Immature natural killer cell (primary cell): ENCODE data around the gene CUL1. TPM values are rescaled to one million over a fixed set of nuclear protein-coding genes. Genes with fewer than 3 reads are reported as not detected.
A peak's percentile ranks its signal among the peaks of the same experiment; 100 is the strongest.

ENCODE experiments used
- DNase-seq, 3 donors: peaks; one replicate each; pipeline ENCODE4 v3.0.0; 2022; ENCODE audit warnings: mixed read lengths in 1 of 3
- H3K27ac Mint-ChIP-seq, 6 donors: one replicate each; pipeline ENCODE4 v1.8.0; 2020; ENCODE audit warnings: mixed read lengths in 6 of 6, mild to moderate bottlenecking in 5 of 6, inconsistent platforms in 4 of 6, moderate library complexity in 3 of 6
- H3K27me3 Mint-ChIP-seq, 3 donors: one replicate each; pipeline ENCODE4 v1.8.0; 2020 to 2021; ENCODE audit warnings: low read depth in 3 of 3, mild to moderate bottlenecking in 3 of 3, mixed read lengths in 3 of 3, moderate library complexity in 3 of 3, inconsistent platforms in 1 of 3
- H3K36me3 Mint-ChIP-seq, 3 donors: one replicate each; pipeline ENCODE4 v1.8.0; 2020; ENCODE audit warnings: mixed read lengths in 3 of 3, inconsistent platforms in 2 of 3, mild to moderate bottlenecking in 2 of 3
- H3K4me1 Mint-ChIP-seq, 2 donors: one replicate each; pipeline ENCODE4 v1.8.0; 2020; ENCODE audit warnings: inconsistent platforms in 2 of 2, mild to moderate bottlenecking in 2 of 2, mixed read lengths in 2 of 2, moderate library complexity in 1 of 2
- H3K4me3 Mint-ChIP-seq, 5 donors: one replicate each; pipeline ENCODE4 v1.8.0; 2020; ENCODE audit warnings: mild to moderate bottlenecking in 5 of 5, mixed read lengths in 5 of 5, inconsistent platforms in 3 of 5, moderate library complexity in 3 of 5
- H3K9me3 Mint-ChIP-seq, 6 donors: one replicate each; pipeline ENCODE4 v1.8.0; 2020; ENCODE audit warnings: mild to moderate bottlenecking in 6 of 6, mixed read lengths in 6 of 6, inconsistent platforms in 4 of 6, moderate library complexity in 3 of 6
- polyA plus RNA-seq, 3 donors: library from polyadenylated mRNA; unstranded; fragments of 300-500 nt; fragmentation: Illumina TruSeq; gene quantifications; one replicate each; pipeline ENCODE4 v1.2.3, GENCODE V29; 2021

Gene CUL1
- polyA plus RNA-seq, 3 donors from 2014 or later: 31.7 to 67.9 (median 32.4) TPM

DNA sequence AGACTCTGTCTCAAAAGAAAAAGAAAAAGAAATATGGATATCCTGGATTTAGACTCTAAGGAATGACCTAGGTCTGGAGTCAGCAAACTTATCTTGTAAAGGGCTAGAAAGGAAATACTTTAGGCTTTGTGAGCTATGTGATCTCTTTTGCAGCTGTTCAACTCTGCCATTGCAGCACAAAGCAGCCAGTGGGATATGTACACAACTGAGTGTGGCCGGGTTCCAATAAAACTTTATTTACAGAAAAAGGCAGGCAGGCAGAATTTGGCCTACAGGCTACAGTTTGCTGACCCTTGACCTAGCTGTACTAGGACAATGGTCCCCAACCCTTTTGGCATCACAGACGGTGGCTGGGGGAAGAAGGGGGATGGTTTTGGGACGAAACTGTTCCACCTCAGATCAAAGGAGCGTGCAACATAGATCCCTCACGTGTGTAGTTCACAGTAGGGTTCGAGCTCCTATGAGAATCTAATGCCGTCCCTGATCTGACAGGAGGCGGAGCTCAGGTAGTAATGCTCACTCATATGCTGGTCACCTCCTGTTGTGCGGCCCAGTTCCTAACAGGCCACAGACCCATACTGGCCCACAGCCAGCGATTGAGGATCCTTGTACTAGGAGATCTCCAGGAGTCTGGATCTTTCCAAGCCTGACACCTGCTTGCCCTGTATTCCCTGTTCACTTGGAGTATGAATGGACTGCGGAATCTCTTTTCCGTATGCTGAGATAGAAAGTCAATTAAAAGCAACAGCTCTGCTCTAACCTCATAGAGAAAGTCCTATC is 63.0 kb downstream of the CUL1 start:
- DNase-seq: no peak
- no peaks in the 10 kb centered on the region for H3K4me1 Mint-ChIP-seq
- no peaks in the 10 kb centered on the region for H3K9me3 Mint-ChIP-seq
- H3K36me3 Mint-ChIP-seq: peaks cover 12 to 28% (median 14%) of the 10 kb centered on the region in 3 donors
- H3K4me3 Mint-ChIP-seq: no peak overlapping the region
- H3K27ac Mint-ChIP-seq: no peak overlapping the region
- H3K27me3 Mint-ChIP-seq: no peaks in the 10 kb centered on the region

DNA sequence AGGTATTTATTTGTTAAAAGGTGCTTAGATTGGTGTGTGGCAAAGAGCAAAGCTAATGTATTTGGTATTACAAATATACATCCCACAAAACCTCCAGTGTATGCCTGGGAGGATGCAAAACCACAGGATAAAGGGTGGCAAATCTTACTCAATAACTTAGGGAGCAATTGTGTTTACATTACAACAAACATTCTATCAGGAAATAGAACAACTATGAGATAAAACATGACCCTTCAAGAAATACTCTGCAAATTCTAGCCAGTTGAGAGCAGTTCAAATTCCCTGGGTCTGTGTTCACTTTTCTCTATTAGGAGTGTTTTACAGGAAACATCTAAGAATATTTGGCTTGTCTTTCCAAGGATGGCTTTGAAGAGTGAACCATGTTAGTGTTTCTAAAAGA is 64.9 kb downstream of the CUL1 start:
- H3K27me3 Mint-ChIP-seq: no peaks in the 10 kb centered on the region
- H3K36me3 Mint-ChIP-seq: peaks cover 4 to 29% (median 14%) of the 10 kb centered on the region in 3 donors
- peak overlapping the region in 1 of 6 donors; percentile 39 for H3K27ac Mint-ChIP-seq
- no peak for DNase-seq
- H3K9me3 Mint-ChIP-seq: no peaks in the 10 kb centered on the region
- no peak overlapping the region for H3K4me3 Mint-ChIP-seq
- H3K4me1 Mint-ChIP-seq: no peaks in the 10 kb centered on the region

DNA sequence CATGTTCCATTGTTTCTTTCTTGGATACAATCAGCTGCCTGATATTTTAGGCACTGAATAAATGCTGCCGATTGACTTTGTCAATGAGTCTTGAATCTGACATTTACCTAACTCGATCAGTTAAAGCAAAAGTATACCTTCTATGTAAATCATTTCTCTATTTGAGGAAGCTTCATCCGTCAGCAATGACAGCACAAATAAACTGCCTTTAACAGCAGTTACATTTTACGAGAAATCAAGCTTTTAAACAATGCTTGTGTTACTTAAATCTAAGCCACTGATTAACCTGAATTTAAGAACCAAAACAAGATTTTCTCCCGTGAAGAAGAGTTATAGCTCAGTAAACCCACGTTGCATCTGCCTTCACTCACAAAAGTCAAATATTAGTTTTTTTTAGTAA is 71.3 kb downstream of the CUL1 start:
- no peak overlapping the region for H3K27ac Mint-ChIP-seq

DNA sequence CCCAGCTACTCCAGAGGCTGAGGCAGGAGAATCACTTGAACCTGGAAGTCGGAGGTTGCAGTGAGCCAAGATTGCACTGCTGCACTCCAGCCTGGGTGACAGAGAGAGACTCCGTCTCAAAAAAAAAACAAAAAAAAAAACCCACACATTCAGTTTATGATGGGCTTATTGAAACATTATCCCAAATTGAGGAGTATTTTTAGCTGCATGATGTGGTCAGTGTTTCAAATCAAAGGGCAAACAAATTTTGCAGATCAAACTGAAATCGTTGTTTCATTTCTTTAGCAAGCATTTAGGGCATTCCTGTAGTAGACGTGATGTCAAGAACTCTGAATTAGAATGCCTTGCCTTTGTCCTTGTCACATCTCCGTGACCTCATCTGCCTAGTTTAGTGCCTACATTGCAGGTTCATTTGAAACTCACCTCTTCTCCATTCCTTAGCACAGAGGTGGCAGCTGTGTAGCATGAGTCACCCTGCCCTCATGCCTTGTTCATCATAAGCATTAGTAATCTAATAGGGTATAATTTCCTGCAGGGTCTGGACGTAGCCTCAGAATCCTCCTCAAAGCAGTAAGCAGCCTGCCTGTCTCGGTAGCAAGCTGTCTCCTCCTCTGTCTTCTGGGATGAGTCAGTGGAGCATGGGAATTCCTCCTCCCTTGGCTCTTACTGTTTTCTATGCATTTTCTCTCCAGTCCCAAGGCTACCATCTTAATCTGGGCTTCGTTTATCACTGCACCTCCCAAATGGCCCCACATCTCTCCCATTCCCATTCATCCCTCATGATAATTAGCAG is 73.8 kb downstream of the CUL1 start:
- no peak for DNase-seq
- Mint-ChIP-seq H3K36me3 (peaks cover 5 to 34% (median 15%) of the 10 kb centered on the region in 3 donors), H3K4me1 (peaks cover 53 to 56% of the 10 kb centered on the region in 2 donors), H3K27ac (peak overlapping the region; percentile 85 to 95 (median 91)), H3K27me3 (no peaks in the 10 kb centered on the region), H3K9me3 (no peaks in the 10 kb centered on the region), H3K4me3 (peak overlapping the region; percentile 70 to 87 (median 83))

More for the DNA sequence above, 71.3 kb downstream of the CUL1 start:
- DNase-seq: no peak
- Mint-ChIP-seq H3K36me3 (peaks cover 5 to 29% (median 13%) of the 10 kb centered on the region in 3 donors), H3K4me3 (no peak overlapping the region), H3K4me1 (peaks cover 33 to 35% of the 10 kb centered on the region in 2 donors), H3K9me3 (no peaks in the 10 kb centered on the region), H3K27me3 (no peaks in the 10 kb centered on the region)

DNA sequence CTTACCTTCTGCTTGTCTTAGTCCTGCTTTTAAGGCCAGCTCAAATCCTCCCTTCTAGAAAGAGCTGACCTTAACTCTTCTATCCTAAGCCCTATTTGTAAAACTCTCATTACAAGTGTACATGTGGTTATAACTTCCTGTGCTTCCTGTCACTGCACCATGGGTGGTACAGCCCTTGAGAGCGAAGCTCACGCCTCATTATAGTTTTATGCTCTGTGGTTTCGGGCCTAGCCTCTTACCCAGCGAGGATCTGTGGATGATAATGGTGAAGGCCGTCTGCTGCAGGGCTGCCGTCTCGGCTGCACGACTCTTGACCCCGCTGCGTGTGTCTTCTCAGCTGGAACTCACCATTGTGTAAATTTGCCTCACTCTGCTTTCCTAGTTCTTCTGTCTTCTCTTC is 74.6 kb downstream of the CUL1 start:
- Mint-ChIP-seq H3K27me3 (no peaks in the 10 kb centered on the region), H3K9me3 (no peaks in the 10 kb centered on the region), H3K27ac (peak overlapping the region; percentile 85 to 95 (median 91)), H3K4me3 (peak overlapping the region; percentile 70 to 87 (median 83)), H3K4me1 (peaks cover 55 to 59% of the 10 kb centered on the region in 2 donors), H3K36me3 (peaks cover 7 to 31% (median 11%) of the 10 kb centered on the region in 3 donors)
- peak; percentile 62 to 73 (median 72) for DNase-seq

DNA sequence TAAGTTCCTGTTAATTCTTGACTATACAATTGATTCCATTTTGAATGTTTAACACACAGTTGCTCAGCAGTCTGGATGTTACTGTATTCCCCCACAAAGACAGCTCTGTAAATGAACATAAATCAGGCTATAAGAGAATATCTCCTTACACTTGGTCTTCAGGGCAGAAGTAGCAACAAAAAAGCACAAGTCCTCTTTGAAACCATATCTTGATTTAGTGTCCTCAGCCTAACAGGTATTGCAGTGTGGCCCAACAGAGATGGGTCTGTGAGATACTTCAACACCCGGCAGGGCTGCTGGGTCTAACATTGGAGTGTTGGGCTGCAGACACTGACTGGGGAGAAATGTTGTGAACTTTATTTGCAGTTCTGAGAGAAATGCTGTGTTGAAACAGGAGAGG is 75.8 kb downstream of the CUL1 start:
- no peak for DNase-seq
- H3K4me1 Mint-ChIP-seq: peaks cover 55 to 65% of the 10 kb centered on the region in 2 donors
- no peaks in the 10 kb centered on the region for H3K9me3 Mint-ChIP-seq
- H3K27ac Mint-ChIP-seq: peak overlapping the region; percentile 85 to 95 (median 91)
- H3K36me3 Mint-ChIP-seq: peaks cover 10 to 37% (median 11%) of the 10 kb centered on the region in 3 donors
- H3K4me3 Mint-ChIP-seq: peak overlapping the region in 4 of 5 donors; percentile 11 to 83 (median 26)
- H3K27me3 Mint-ChIP-seq: no peaks in the 10 kb centered on the region

DNA sequence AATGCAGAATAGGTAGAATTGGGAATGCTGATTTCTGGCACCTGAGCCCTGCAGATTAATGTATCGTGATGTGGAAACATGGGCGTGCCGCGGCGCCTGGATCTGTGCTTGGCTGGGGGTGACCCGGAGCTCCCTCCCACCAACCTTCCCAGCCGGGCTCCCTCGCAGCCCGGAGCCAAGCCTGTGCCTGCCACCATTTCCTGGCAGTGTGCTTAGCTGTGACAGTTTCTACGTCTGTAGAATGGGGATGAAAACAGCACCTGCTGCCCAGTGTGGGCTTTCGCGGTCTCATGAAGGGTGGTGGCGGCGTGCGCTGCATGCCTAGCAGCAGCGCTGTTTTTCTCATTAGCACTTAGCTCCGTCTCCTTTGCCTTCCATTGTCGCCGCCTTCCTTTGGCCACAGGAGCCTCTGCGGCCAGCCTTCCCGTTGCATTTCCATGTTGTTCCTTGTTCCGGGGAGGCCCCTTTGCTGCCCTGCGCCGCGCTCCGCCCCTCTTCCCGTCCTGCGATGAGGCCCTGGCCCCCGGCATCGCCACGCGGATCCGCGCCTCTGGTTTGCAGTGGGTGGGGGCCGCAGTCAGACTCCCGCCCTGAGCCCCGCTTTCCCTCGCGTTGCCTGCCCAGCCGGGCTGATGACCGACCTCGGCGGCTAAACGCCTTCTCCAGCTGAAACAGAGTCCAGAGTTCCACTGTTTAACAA is 84.2 kb downstream of the CUL1 start:
- DNase-seq: no peak

DNA sequence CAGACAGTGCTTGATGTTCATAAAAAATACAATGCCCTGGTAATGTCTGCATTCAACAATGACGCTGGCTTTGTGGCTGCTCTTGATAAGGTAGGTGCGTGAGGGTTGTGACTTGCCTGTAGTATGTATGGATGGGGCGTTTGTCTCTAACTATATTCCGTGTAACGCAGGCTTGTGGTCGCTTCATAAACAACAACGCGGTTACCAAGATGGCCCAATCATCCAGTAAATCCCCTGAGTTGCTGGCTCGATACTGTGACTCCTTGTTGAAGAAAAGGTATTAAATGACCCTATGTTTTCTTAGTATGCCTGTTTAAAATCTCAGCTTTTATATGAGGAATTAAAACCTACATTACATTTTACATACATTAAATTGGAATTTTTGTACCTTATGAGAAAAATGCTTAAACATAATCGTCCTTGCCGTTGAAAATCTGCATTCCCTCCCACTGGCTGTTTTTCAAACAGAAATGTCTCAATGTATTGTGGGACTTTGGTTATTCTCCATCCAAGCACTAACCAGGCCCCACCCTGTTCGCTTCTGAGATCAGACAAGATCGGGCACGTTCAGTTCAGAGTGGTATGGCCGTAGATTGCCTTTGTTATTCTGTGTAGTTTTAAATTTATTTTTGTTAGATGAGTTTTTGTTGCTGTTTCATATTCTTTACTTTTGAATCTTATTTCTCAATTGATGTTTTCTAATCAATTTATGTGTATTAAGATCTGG is 85.3 kb downstream of the CUL1 start:
- Mint-ChIP-seq H3K4me3 (no peak overlapping the region), H3K36me3 (peaks cover 31 to 52% (median 39%) of the 10 kb centered on the region in 3 donors), H3K4me1 (peaks cover 0 to 8% of the 10 kb centered on the region in 2 donors), H3K27me3 (no peaks in the 10 kb centered on the region), H3K27ac (no peak overlapping the region), H3K9me3 (no peaks in the 10 kb centered on the region)
- DNase-seq: no peak

More for the DNA sequence above, 84.2 kb downstream of the CUL1 start:
- peaks cover 25 to 50% (median 39%) of the 10 kb centered on the region in 3 donors for H3K36me3 Mint-ChIP-seq
- H3K27ac Mint-ChIP-seq: no peak overlapping the region
- H3K27me3 Mint-ChIP-seq: no peaks in the 10 kb centered on the region
- no peaks in the 10 kb centered on the region for H3K9me3 Mint-ChIP-seq
- peaks cover 2 to 16% of the 10 kb centered on the region in 2 donors for H3K4me1 Mint-ChIP-seq
- no peak overlapping the region for H3K4me3 Mint-ChIP-seq

DNA sequence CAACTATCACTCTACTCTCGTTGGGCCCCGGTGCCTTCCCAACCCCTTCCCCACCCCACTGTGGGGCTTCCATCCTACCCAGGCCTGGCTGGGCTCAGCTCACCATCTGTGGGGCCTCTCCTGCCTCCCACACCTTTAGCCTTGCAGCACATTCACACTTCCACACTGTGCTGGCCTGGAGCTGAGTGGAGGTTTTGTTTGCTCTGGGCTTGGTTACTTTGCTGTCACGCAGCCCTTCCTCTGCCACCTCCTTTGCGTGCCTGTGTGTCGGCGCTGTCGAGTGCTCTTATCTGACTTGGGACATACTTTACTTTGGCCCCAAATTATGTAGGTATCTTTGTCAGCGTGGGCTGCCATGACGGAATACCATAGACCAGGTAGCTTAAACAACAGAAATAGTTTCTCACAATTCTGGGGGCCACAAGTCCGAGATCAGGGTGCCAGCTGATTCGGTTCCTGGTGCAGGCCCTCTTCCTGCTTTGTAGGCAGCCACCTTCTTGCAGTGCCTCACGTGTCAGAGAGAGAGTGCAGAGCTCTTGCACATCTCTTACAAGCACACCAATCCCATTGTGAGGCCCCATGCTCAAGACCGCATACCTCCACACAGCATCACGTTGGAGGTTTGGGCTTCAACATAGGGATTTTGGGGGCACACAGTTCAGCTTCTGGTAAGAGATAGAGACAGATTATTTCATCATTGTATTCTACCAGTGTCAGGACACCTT is 89.0 kb downstream of the CUL1 start:
- peaks cover 32 to 63% (median 53%) of the 10 kb centered on the region in 3 donors for H3K36me3 Mint-ChIP-seq
- no peaks in the 10 kb centered on the region for H3K27me3 Mint-ChIP-seq
- no peak overlapping the region for H3K27ac Mint-ChIP-seq
- no peak for DNase-seq
- no peak overlapping the region for H3K4me3 Mint-ChIP-seq
- peaks cover 0 to 8% of the 10 kb centered on the region in 2 donors for H3K4me1 Mint-ChIP-seq
- H3K9me3 Mint-ChIP-seq: no peaks in the 10 kb centered on the region

DNA sequence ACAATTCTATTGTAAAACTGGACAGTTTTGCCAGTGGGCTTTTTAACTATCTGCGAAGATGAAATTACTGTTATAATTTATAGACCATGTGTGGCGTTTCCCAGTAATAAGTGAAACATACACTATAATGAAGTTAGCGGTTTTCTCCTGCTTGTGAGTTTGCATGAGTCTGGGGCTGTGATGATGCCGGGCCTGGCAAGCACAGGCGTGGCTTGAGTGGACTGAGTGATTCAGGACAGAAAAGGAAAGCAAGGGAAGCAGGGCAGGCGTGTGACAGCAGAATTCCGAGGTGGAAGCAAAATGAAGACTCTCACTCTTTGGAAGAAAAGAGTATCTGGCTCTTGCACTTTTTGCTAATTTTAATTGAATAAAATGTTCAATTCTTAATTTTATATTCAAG is 90.5 kb downstream of the CUL1 start:
- Mint-ChIP-seq H3K4me1 (no peaks in the 10 kb centered on the region), H3K9me3 (no peaks in the 10 kb centered on the region), H3K27ac (peak overlapping the region in 1 of 6 donors; percentile 7), H3K27me3 (peaks cover 0 to 2% (median 0%) of the 10 kb centered on the region in 3 donors), H3K4me3 (no peak overlapping the region), H3K36me3 (peaks cover 33 to 69% (median 53%) of the 10 kb centered on the region in 3 donors)
- DNase-seq: no peak

DNA sequence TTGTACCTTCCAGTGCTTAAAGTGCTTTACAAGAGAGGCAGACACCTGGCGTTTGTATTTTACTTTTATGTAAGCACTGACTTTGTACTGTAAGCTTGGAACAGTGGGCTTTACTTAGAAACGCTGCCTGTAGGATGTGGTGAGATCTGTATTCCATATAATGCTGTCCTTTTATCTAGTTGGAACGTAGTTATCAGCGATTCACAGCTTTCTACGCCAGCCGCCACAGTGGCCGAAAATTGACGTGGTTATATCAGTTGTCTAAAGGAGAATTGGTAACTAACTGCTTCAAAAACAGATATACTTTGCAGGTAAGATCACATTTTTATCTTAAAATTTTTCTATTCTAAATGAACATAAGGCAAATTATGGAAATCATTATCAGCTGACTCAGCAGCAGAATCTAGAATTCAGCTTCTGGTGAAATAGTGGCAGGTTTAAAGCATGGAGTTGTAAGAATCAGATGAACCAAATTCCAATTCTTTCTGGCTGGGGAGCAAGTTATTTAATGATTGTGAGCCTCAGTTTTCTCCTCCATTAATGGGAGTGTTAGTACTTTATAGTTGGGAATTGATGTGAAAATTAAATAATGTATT is 91.5 kb downstream of the CUL1 start:
- H3K4me1 Mint-ChIP-seq: no peaks in the 10 kb centered on the region
- H3K27ac Mint-ChIP-seq: no peak overlapping the region
- no peak for DNase-seq
- H3K9me3 Mint-ChIP-seq: no peaks in the 10 kb centered on the region
- H3K27me3 Mint-ChIP-seq: peaks cover 0 to 2% (median 0%) of the 10 kb centered on the region in 3 donors
- peaks cover 29 to 71% (median 53%) of the 10 kb centered on the region in 3 donors for H3K36me3 Mint-ChIP-seq
- H3K4me3 Mint-ChIP-seq: no peak overlapping the region

DNA sequence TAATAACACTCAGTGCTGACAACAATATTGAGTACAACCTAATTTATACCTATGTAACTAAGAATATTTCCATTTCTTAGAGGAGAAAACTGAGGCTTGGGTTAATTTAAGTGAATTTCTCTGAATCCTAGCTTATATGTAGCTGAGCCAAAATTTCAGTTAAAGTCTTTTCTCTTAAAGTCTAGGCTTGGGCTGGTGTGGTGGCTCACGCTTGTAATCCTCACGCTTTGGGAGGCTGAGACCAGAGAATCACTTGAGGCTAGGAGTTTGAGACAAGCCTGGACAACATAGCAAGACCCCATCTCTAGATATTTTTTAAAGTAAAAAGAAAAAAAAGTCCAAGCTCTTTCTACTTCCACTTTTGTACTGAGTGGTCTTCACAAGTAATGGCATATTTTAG is 92.1 kb downstream of the CUL1 start:
- peaks cover 27 to 68% (median 49%) of the 10 kb centered on the region in 3 donors for H3K36me3 Mint-ChIP-seq
- H3K4me1 Mint-ChIP-seq: peaks cover 0 to 2% of the 10 kb centered on the region in 2 donors
- H3K27me3 Mint-ChIP-seq: peaks cover 0 to 2% (median 0%) of the 10 kb centered on the region in 3 donors
- no peak for DNase-seq
- no peaks in the 10 kb centered on the region for H3K9me3 Mint-ChIP-seq
- no peak overlapping the region for H3K27ac Mint-ChIP-seq
- H3K4me3 Mint-ChIP-seq: no peak overlapping the region
